Neural crest cell (in vitro differentiated cells): ENCODE data around the gene DDX41. TPM values are rescaled to one million over a fixed set of nuclear protein-coding genes. Genes with fewer than 3 reads are reported as not detected.
A peak's percentile ranks its signal among the peaks of the same experiment; 100 is the strongest.

Experiments
- DNase-seq: peaks from one replicate; pipeline ENCODE4 v3.0.0; 2021; ENCODE audit warnings: low read depth, mixed read lengths, low spot score
- H3K27ac Mint-ChIP-seq: one replicate; pipeline ENCODE4 v1.8.0; 2021; ENCODE audit warnings: mild to moderate bottlenecking, mixed read lengths; ENCODE audit not compliant: unreplicated experiment
- H3K27me3 Mint-ChIP-seq: 2 replicates; pipeline ENCODE4 v1.8.0; 2021; ENCODE audit warnings: low read depth, mild to moderate bottlenecking, mixed read lengths
- H3K36me3 Mint-ChIP-seq: 2 replicates; pipeline ENCODE4 v1.8.0; 2021; ENCODE audit warnings: low read depth, mild to moderate bottlenecking, mixed read lengths
- H3K4me1 Mint-ChIP-seq: 2 replicates; pipeline ENCODE4 v1.8.0; 2021; ENCODE audit warnings: mixed read lengths
- H3K4me3 Mint-ChIP-seq: one replicate; pipeline ENCODE4 v1.8.0; 2021; ENCODE audit warnings: mild to moderate bottlenecking, mixed read lengths
- H3K9me3 Mint-ChIP-seq: 2 replicates; pipeline ENCODE4 v1.8.0; 2021; ENCODE audit warnings: mixed read lengths
- CTCF ChIP-seq: fragments of 200-600 bp; sonication (generic); conservative IDR thresholded peaks from 2 replicates; pipeline ENCODE4 v1.5.0; 2021; ENCODE audit warnings: antibody characterized with exemption, mild to moderate bottlenecking
- total RNA-seq: library from RNA; stranded (reverse); gene quantifications from 2 replicates; pipeline ENCODE4 v1.2.1, GENCODE V29; 2021

The DDX41 gene
- total RNA-seq, 1 donor from 2014 or later, result 130 TPM

GRCh38 chr5:177468685-177469628, 47.8 kb downstream of the DDX41 start:
- DNase-seq, result peak; percentile 36
- peaks cover 13% of the 10 kb centered on the region for H3K27me3 Mint-ChIP-seq
- peaks cover 37% of the 10 kb centered on the region for H3K36me3 Mint-ChIP-seq
- peak overlapping the region; percentile 21 for H3K27ac Mint-ChIP-seq
- no peak for TF ChIP-seq CTCF
- H3K4me1 Mint-ChIP-seq, result peaks cover 37% of the 10 kb centered on the region
- peaks cover 4% of the 10 kb centered on the region for H3K9me3 Mint-ChIP-seq
- H3K4me3 Mint-ChIP-seq, result peak overlapping the region; percentile 91

- TF ChIP-seq CTCF, result no peak
- Mint-ChIP-seq H3K36me3 (peaks cover 41% of the 10 kb centered on the region), H3K27ac (no peak overlapping the region), H3K27me3 (peaks cover 11% of the 10 kb centered on the region), H3K4me3 (peak overlapping the region; percentile 91), H3K9me3 (peaks cover 4% of the 10 kb centered on the region), H3K4me1 (peaks cover 35% of the 10 kb centered on the region)
- DNase-seq, result no peak
These were observed 48.5 kb downstream of the DDX41 start for GRCh38 chr5:177468329-177468684.

- H3K27me3 Mint-ChIP-seq, result peaks cover 11% of the 10 kb centered on the region
- H3K36me3 Mint-ChIP-seq, result peaks cover 43% of the 10 kb centered on the region
- H3K9me3 Mint-ChIP-seq, result peaks cover 4% of the 10 kb centered on the region
- H3K4me3 Mint-ChIP-seq, result peak overlapping the region; percentile 47
- DNase-seq, result no peak
- H3K4me1 Mint-ChIP-seq, result peaks cover 35% of the 10 kb centered on the region
- H3K27ac Mint-ChIP-seq, result no peak overlapping the region
- no peak for TF ChIP-seq CTCF
These were observed 49.3 kb downstream of the DDX41 start for GRCh38 chr5:177467436-177467835.

- Mint-ChIP-seq H3K36me3 (peaks cover 43% of the 10 kb centered on the region), H3K9me3 (peaks cover 4% of the 10 kb centered on the region), H3K27ac (no peak overlapping the region), H3K27me3 (peaks cover 11% of the 10 kb centered on the region), H3K4me1 (peaks cover 31% of the 10 kb centered on the region), H3K4me3 (peak overlapping the region; percentile 47)
- no peak for DNase-seq
- no peak for TF ChIP-seq CTCF
These were observed 49.9 kb downstream of the DDX41 start for GRCh38 chr5:177466861-177467260.

- Mint-ChIP-seq H3K4me3 (peak overlapping the region; percentile 42), H3K27ac (no peak overlapping the region), H3K27me3 (peaks cover 12% of the 10 kb centered on the region), H3K36me3 (peaks cover 43% of the 10 kb centered on the region), H3K4me1 (peaks cover 19% of the 10 kb centered on the region), H3K9me3 (peaks cover 4% of the 10 kb centered on the region)
- DNase-seq, result no peak
- TF ChIP-seq CTCF, result no peak
These were observed 51.7 kb downstream of the DDX41 start for GRCh38 chr5:177465044-177465443.
